Mesenchymal stem cell (in vitro differentiated cells and primary cell): Measurements from ENCODE around the gene NSFL1C.
A peak's percentile ranks its signal among the peaks of the same experiment; 100 is the strongest.

ENCODE experiments used
- DNase-seq: peaks from one replicate; pipeline ENCODE4 v3.0.0-alpha.2; 2013
- H2AFZ ChIP-seq: one replicate; pipeline ENCODE4 v1.6.1; 2013; ENCODE audit warnings: low read depth, mild to moderate bottlenecking, control low read depth, inconsistent platforms, low read length, moderate library complexity
- H2AK5ac ChIP-seq: 2 replicates; pipeline ENCODE4 v1.6.1; 2013; ENCODE audit warnings: low read length, moderate library complexity, mild to moderate bottlenecking, inconsistent platforms; ENCODE audit not compliant: severe bottlenecking
- H2BK120ac ChIP-seq: one replicate; pipeline ENCODE4 v1.6.1; 2013; ENCODE audit warnings: low read depth, mild to moderate bottlenecking, inconsistent platforms, low read length, moderate library complexity
- H2BK12ac ChIP-seq, 2 experiments: one replicate each; pipeline ENCODE4 v1.6.1; 2013; ENCODE audit warnings: inconsistent platforms in 2 of 2, low read length in 2 of 2, mild to moderate bottlenecking in 2 of 2, moderate library complexity in 2 of 2, control low read depth in 1 of 2
- H2BK15ac ChIP-seq: one replicate; pipeline ENCODE4 v1.6.1; 2013; ENCODE audit warnings: mild to moderate bottlenecking, low read depth, inconsistent platforms; ENCODE audit not compliant: poor library complexity, severe bottlenecking
- H2BK5ac ChIP-seq: 2 replicates; pipeline ENCODE4 v1.6.1; 2013; ENCODE audit warnings: low read depth, mild to moderate bottlenecking, low read length, control low read depth, inconsistent platforms; ENCODE audit not compliant: poor library complexity, severe bottlenecking
- H3K14ac ChIP-seq, 2 experiments: one replicate each; pipeline ENCODE4 v1.6.1; 2013; ENCODE audit warnings: inconsistent platforms in 2 of 2, low read length in 2 of 2, control low read depth in 1 of 2, mild to moderate bottlenecking in 1 of 2, moderate library complexity in 1 of 2
- H3K18ac ChIP-seq, 2 experiments: one replicate each; pipeline ENCODE4 v1.6.1; 2013; ENCODE audit warnings: inconsistent platforms in 2 of 2, low read length in 2 of 2, control low read depth in 1 of 2, low read depth in 1 of 2, mild to moderate bottlenecking in 1 of 2
- H3K23ac ChIP-seq, 2 experiments: one replicate each; pipeline ENCODE4 v1.6.1; 2013; ENCODE audit warnings: inconsistent platforms in 2 of 2, low read length in 2 of 2, mild to moderate bottlenecking in 2 of 2, moderate library complexity in 2 of 2, control low read depth in 1 of 2
- H3K27ac ChIP-seq: 2 replicates; pipeline ENCODE4 v1.5.1; 2013; ENCODE audit warnings: mild to moderate bottlenecking, moderate library complexity, low read length, control low read depth, inconsistent platforms; ENCODE audit not compliant: poor library complexity, severe bottlenecking
- H3K27me3 ChIP-seq, 2 experiments: 2 replicates each; pipeline versions ENCODE4 v1.6.1 to v1.7.0; 2013; ENCODE audit warnings: low read length in 2 of 2, mild to moderate bottlenecking in 2 of 2, moderate library complexity in 2 of 2, control low read depth in 1 of 2, inconsistent platforms in 1 of 2; ENCODE audit not compliant: control insufficient read depth in 1 of 2, insufficient read depth in 1 of 2
- H3K36me3 ChIP-seq, 2 experiments: 2 replicates each; pipeline versions ENCODE4 v1.6.1 to v1.7.0; 2013; ENCODE audit warnings: low read length in 2 of 2, control low read depth in 1 of 2, inconsistent platforms in 1 of 2, low read depth in 1 of 2, mild to moderate bottlenecking in 1 of 2; ENCODE audit not compliant: insufficient read depth in 2 of 2, control insufficient read depth in 1 of 2
- H3K4ac ChIP-seq, 2 experiments: one replicate each; pipeline ENCODE4 v1.6.1; 2013; ENCODE audit warnings: inconsistent platforms in 2 of 2, low read length in 2 of 2, mild to moderate bottlenecking in 2 of 2, moderate library complexity in 2 of 2, control low read depth in 1 of 2, low read depth in 1 of 2
- H3K4me1 ChIP-seq: 2 replicates; pipeline ENCODE4 v1.6.1; 2013; ENCODE audit warnings: low read depth, low read length, control low read depth; ENCODE audit not compliant: control insufficient read depth, insufficient read depth
- H3K4me2 ChIP-seq: 2 replicates; pipeline ENCODE4 v1.6.1; 2013; ENCODE audit warnings: low read length, mild to moderate bottlenecking, inconsistent platforms; ENCODE audit not compliant: poor library complexity, severe bottlenecking
- H3K4me3 ChIP-seq, 2 experiments: 2 replicates each; pipeline versions ENCODE4 v1.5.1 to v1.7.0; 2013; ENCODE audit warnings: low read length in 2 of 2, mild to moderate bottlenecking in 2 of 2, control low read depth in 1 of 2, low read depth in 1 of 2; ENCODE audit not compliant: insufficient read depth in 1 of 2
- H3K79me1 ChIP-seq: replicated peaks from 2 replicates; pipeline ENCODE4 v1.6.1; 2013; ENCODE audit warnings: mild to moderate bottlenecking, control low read depth, low read length, inconsistent platforms; ENCODE audit not compliant: poor library complexity, severe bottlenecking
- H3K9ac ChIP-seq: 2 replicates; pipeline ENCODE4 v1.7.0; 2013; ENCODE audit warnings: mild to moderate bottlenecking, low read length, moderate library complexity
- H3K9me3 ChIP-seq: 2 replicates; pipeline ENCODE4 v1.7.0; 2013; ENCODE audit warnings: mild to moderate bottlenecking, low read length; ENCODE audit not compliant: control insufficient read depth
- H4K8ac ChIP-seq: one replicate; pipeline ENCODE4 v1.6.1; 2013; ENCODE audit warnings: inconsistent platforms, mild to moderate bottlenecking, low read length, moderate library complexity
- H4K91ac ChIP-seq: one replicate; pipeline ENCODE4 v1.6.1; 2013; ENCODE audit warnings: mild to moderate bottlenecking, low read length, inconsistent platforms
- WGBS: methylation state at CpG from one replicate; pipeline ENCODE4 v1.1.7; 2013; ENCODE audit warnings: mixed read lengths; 5-methylcytosine and 5-hydroxymethylcytosine counted together

NSFL1C gene

GRCh38 chr20:1472556-1473245 is 6.1 kb upstream of the NSFL1C start:
- Histone ChIP-seq H3K27ac (no peak overlapping the region), H3K9ac (no peak overlapping the region), H3K4me1 (peaks cover 10% of the 10 kb centered on the region), H4K8ac (no peak overlapping the region), H2BK5ac (no peak overlapping the region), H3K14ac (no peak overlapping the region), H3K79me1 (no peaks in the 10 kb centered on the region), H2AFZ (no peak overlapping the region), H2BK15ac (no peak overlapping the region), H3K23ac (no peak overlapping the region), H2AK5ac (no peak overlapping the region), H3K4me2 (no peak overlapping the region), H3K36me3 (no peaks in the 10 kb centered on the region), H3K9me3 (no peaks in the 10 kb centered on the region), H3K4ac (no peak overlapping the region), H3K27me3 (peaks cover 0 to 4% of the 10 kb centered on the region in 2 experiments), H2BK120ac (no peak overlapping the region), H3K4me3 (no peak overlapping the region), H4K91ac (no peak overlapping the region), H2BK12ac (no peak overlapping the region), H3K18ac (no peak overlapping the region)
- WGBS, result 82% methylated on average over 9 of the region's 9 CpGs
- no peak for DNase-seq

- H2AFZ ChIP-seq, result no peak overlapping the region
- peak overlapping the region; percentile 82 for H3K9ac ChIP-seq
- H4K8ac ChIP-seq, result no peak overlapping the region
- no peaks in the 10 kb centered on the region for H3K36me3 ChIP-seq
- H2BK5ac ChIP-seq, result no peak overlapping the region
- no peak overlapping the region for H3K18ac ChIP-seq
- 93% methylated on average over 1 of the region's 2 CpGs for WGBS
- H3K27ac ChIP-seq, result peak overlapping the region; percentile 83
- H4K91ac ChIP-seq, result no peak overlapping the region
- H2BK120ac ChIP-seq, result no peak overlapping the region
- H3K4me3 ChIP-seq, result no peak overlapping the region
- no peak overlapping the region for H3K23ac ChIP-seq
- no peak overlapping the region for H3K14ac ChIP-seq
- H2BK12ac ChIP-seq, result no peak overlapping the region
- H3K27me3 ChIP-seq, result no peaks in the 10 kb centered on the region
- no peaks in the 10 kb centered on the region for H3K79me1 ChIP-seq
- no peaks in the 10 kb centered on the region for H3K9me3 ChIP-seq
- peak overlapping the region; percentile 24 for H2AK5ac ChIP-seq
- H3K4ac ChIP-seq, result no peak overlapping the region
- H3K4me2 ChIP-seq, result no peak overlapping the region
- DNase-seq, result no peak
- H2BK15ac ChIP-seq, result no peak overlapping the region
- H3K4me1 ChIP-seq, result peaks cover 14% of the 10 kb centered on the region
These were observed 4.6 kb upstream of the NSFL1C start for GRCh38 chr20:1471242-1471641.

- peak overlapping the region; percentile 98 for H3K27ac ChIP-seq
- peaks cover 0 to 4% of the 10 kb centered on the region in 2 experiments for H3K36me3 ChIP-seq
- peaks cover 17% of the 10 kb centered on the region for H3K4me1 ChIP-seq
- H3K9ac ChIP-seq, result peak overlapping the region; percentile 82
- no peak overlapping the region for H2AFZ ChIP-seq
- no peak overlapping the region for H3K23ac ChIP-seq
- H3K4me2 ChIP-seq, result no peak overlapping the region
- H2BK15ac ChIP-seq, result no peak overlapping the region
- H3K79me1 ChIP-seq, result no peaks in the 10 kb centered on the region
- no peaks in the 10 kb centered on the region for H3K9me3 ChIP-seq
- H3K4me3 ChIP-seq, result peak overlapping the region in 1 of 2 experiments; percentile 52
- H3K14ac ChIP-seq, result no peak overlapping the region
- 35% methylated on average over 10 of the region's 11 CpGs for WGBS
- H4K8ac ChIP-seq, result no peak overlapping the region
- H3K4ac ChIP-seq, result no peak overlapping the region
- H2BK12ac ChIP-seq, result no peak overlapping the region
- no peak overlapping the region for H4K91ac ChIP-seq
- no peak overlapping the region for H3K18ac ChIP-seq
- H3K27me3 ChIP-seq, result no peaks in the 10 kb centered on the region
- H2AK5ac ChIP-seq, result no peak overlapping the region
- H2BK5ac ChIP-seq, result no peak overlapping the region
- no peak overlapping the region for H2BK120ac ChIP-seq
- DNase-seq, result peak; percentile 99
These were observed 3.4 kb upstream of the NSFL1C start for GRCh38 chr20:1469925-1470571.

GRCh38 chr20:1469306-1469905 is 2.8 kb upstream of the NSFL1C start:
- Histone ChIP-seq H2AK5ac (peak overlapping the region; percentile 88), H3K23ac (no peak overlapping the region), H3K27me3 (no peaks in the 10 kb centered on the region), H3K4me1 (peaks cover 18% of the 10 kb centered on the region), H3K4ac (no peak overlapping the region), H3K27ac (peak overlapping the region; percentile 98), H2AFZ (no peak overlapping the region), H3K4me2 (peak overlapping the region; percentile 55), H2BK5ac (peak overlapping the region; percentile 98), H3K79me1 (no peaks in the 10 kb centered on the region), H2BK12ac (peak overlapping the region in 1 of 2 experiments; percentile 15), H3K4me3 (peak overlapping the region in 1 of 2 experiments; percentile 45), H4K91ac (peak overlapping the region; percentile 52), H3K18ac (peak overlapping the region in 1 of 2 experiments; percentile 37), H3K14ac (no peak overlapping the region), H3K36me3 (peaks cover 0 to 10% of the 10 kb centered on the region in 2 experiments), H2BK15ac (peak overlapping the region; percentile 95), H3K9ac (peak overlapping the region; percentile 82), H2BK120ac (peak overlapping the region; percentile 42), H4K8ac (peak overlapping the region; percentile 31), H3K9me3 (no peaks in the 10 kb centered on the region)
- 77% methylated on average over 8 of the region's 9 CpGs for WGBS
- DNase-seq, result no peak
